IPS-NIHi7 (cell line): ENCODE measurements around the gene SFRP2.

Experiments used
- DNase-seq: peaks from one replicate; pipeline ENCODE4 v3.0.0; 2012; ENCODE audit warnings: mixed read lengths; ENCODE audit errors: extremely low spot score

SFRP2 gene

GRCh38 chr4:153773236-153773690, 15.6 kb downstream of the SFRP2 start:
- peak; percentile 57 for DNase-seq

DNA sequence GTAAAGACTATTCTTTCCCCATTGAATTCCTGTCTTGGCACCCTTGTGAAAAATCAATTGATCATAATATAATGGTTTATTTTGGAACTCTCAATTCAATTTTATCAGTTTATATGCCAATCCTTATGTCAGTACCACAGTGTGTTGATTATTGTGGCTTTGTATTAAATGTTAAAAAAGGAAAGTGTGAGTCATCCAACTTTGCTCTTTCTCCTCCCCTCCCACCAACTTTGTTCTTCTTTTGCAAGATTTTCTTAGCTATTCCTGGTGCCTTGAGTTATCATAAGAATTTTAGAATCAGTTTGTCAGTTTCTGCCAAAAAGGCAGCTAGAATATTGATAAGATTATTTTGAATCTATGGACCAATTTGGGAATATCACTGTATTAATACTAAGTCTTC, 17.8 kb downstream of the SFRP2 start:
- no peak for DNase-seq

DNA sequence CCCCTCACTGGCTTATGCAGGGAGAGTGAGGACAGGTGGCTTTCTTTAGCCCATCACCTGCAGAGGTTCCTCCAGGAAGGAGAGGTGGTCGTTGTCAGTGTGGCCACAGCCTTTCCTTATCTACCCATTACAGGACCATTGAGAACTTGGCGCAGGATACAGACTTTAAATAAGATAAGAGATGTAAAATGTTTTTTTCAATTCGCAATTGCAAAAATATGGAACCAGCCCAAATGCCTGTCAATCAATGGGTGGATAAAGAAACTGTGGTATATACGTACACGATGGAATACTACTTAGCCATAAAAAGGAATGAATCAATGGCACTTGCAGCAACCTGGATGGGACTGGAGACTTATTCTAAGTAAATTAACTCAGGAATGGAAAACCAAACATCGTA, 22.1 kb downstream of the SFRP2 start:
- no peak for DNase-seq

GRCh38 chr4:153765894-153766293, 23.0 kb downstream of the SFRP2 start:
- DNase-seq = no peak

GRCh38 chr4:153764601-153765368, 24.1 kb downstream of the SFRP2 start:
- no peak for DNase-seq

DNA sequence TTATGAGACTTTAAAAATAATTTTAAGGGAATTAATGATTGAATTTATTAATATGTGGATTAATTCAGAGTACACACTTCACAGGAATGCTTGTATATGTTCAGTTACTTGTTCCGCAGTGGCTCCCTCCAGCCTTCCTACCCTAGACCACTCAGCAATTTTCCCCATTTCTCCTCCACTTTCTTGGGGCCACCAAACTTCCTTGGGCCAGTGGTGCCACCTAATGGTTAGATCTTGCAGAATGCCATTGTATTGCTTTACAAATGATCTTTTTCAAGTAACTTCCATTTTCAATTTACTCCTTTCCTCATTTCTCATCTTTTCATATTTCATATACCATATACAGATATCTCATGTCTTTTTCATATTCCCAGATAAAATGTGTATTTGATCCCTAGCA, 25.5 kb downstream of the SFRP2 start:
- peak; percentile 37 for DNase-seq

DNA sequence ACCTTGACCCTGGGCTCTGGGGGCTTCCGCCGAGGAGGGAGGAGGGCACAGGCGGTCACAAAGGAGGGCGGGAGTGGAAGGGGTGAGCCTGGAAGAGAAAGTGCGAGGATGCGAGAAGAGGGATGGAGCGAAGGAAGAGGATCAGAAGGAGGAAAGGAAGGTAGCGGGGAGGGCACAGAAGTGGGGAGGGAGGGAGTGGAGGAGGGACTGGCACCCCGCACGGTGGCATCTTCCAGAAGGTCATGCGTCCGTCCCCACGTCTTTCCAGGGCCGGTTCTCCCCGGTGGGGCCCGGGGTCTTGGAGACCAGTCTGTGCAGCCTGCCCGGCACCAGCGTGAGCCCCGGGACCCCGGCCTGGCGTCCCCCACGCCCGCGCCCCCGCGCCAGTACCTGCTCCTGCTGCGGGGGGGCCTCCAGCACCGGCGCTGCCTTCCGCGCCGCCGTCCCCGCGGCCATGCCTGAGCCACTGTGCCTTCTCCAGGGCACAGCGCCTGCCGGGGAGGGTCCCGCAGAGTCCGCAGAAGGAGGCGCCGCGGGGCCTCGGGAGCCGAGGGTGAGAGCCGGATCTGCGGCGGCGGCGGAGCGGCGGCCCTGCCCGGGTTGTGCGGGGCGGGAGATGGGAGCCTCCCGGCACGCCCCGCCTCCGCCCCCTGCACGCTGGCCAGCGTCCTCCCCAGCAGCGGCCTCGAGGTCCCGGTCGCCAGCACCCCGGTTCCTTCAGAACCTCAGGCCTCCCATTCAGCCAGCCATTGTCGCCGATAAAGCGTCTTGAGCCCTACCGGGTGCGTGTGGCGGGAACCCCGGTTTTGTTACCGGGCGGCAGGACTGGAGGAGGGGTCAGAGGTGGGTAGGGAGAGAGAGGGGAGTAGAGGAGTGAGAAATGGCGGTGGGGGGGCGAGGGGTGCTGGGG, 29.2 kb downstream of the SFRP2 start, which contains the start of gene RNF175:
Gene RNF175 (minus strand): TSS at position 618 of the 910 bp plus-strand sequence. CDS start 162 bp downstream, at position 456.
- DNase-seq = peak; percentile 63

DNA sequence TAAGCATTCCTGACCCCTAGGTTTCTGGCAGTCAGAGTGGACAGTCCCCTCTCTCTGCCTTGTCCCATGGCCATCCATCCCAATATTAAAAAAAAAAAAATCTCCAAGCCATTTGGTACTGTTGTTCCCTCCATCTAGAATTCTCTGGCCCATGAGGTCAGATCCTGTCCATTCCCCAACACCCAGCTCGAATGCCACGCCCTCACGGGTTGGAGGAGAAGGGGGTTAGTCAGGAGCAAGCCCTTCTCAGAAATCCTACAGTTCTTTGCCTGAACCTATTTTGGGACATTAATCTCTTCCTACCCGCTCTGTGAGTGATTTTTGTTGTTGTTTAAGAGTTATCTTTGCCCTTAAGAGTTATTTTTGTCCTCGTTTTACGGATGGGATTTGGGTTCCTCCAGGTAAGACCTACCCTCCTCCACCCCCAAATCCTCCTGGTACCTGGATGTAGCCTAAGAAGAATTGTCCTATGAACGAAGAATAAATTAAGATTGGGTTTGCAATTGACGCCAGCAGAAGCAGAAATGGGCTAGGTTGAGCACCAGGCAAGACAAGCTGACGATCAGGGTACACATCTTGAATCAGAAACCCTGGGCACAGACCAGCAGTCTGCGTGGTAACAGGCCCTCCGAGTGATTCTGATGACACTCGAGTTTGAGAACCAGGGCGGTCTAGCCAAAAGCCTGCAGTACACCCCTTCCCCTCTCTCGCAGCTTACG, 30.0 kb downstream of the SFRP2 start:
- DNase-seq = no peak

DNA sequence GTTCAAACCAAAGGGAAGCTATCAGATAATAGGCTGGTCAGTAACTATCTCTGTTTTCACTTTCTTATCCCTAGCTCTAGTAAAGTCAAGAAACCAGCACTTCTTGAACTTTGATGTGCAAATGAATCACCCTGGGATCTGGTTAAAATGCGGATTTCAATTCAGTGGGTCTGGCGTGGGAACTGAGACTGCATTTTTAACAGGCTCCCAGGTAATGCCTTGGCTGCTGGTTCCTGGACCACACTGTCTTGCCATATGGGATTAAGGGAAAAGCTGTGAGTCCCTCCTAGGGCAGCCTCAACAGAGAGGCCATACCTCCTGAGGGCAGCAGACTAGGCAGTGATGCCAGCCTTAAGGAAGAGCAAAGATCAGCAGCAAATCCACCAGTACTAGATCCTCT, 30.7 kb downstream of the SFRP2 start:
- DNase-seq = peak; percentile 26

- DNase-seq = peak; percentile 24
Measured at GRCh38 chr4:153757407-153757806, 31.5 kb downstream of the SFRP2 start.

DNA sequence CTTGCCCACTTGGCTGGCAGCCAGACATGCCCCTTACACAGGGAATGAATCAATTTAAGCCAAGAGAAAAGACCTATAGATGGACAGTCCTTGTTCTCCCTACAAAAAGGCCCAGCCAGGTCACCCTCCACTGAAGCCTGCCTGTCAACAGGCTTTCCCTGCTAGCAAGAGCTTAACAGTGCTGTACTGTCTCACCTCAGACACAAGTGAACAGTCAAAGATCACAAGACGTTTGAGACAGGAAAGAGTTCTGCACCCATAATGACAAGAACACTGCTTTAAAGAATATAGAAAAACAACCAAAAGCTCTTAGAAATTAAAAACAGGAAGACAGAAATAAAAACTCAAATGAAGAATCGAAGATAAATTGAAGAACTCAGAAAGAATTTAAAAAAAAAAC, 33.7 kb downstream of the SFRP2 start:
- DNase-seq = no peak

GRCh38 chr4:153750197-153750817, 38.6 kb downstream of the SFRP2 start:
- peak; percentile 83 for DNase-seq

DNA sequence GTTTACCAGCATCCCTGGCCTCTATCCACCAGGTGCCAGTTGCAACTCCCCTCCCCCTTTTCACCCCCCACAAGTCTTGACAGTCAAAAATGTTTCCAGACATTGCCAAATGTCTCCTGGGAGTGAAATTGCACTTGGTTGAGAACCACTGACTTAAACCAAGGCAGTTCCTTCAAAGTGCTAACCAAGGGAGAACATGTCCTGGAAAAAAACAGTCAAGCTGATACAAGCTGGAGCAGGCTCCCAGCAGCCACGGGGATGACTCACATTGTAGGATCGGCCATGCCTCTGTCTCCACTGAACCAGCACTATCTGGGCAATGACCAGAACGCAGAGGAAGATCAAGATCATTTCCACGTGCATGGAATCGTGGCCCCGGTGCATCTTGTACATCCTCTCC, 40.5 kb downstream of the SFRP2 start:
- peak; percentile 28 for DNase-seq

GRCh38 chr4:153747406-153747955, 41.4 kb downstream of the SFRP2 start:
- no peak for DNase-seq

DNA sequence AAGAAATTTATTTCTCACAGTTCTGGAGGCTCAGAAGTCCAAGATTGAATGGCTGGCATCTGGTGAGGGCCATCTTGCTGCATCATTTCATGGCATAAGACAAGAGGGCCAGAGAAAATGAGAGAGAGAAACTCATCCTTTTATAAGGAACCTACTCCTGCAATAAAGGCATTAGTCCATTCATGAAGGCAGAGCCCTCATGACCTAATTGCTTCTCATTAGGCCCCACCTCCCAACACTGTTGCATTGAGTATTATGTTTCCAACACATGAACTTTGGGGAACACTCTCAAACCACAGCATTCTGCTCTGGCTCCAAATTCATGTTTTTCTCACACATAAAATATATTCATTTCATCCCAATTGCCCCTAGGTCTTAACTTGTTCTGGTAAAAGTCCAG, 43.2 kb downstream of the SFRP2 start:
- DNase-seq = no peak

DNA sequence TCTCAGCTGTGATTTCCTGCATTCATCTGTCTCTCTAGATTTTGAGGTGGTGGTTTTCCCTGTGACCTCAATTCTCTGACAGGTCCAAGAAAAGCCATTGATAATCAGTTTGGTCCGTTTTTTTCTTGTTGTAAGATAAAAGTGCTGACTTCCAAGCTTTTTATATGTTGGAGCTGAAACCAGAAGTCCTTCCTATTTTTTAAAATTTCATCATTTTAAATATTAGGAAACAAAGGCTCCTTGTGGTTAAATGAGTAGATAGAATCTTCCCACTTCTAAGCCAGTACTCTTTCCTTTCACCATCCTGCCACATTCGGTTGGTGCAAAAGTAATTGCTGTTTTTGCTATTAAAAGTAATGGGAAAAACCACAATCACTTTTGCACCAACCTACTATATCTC, 47.3 kb downstream of the SFRP2 start:
- no peak for DNase-seq

DNA sequence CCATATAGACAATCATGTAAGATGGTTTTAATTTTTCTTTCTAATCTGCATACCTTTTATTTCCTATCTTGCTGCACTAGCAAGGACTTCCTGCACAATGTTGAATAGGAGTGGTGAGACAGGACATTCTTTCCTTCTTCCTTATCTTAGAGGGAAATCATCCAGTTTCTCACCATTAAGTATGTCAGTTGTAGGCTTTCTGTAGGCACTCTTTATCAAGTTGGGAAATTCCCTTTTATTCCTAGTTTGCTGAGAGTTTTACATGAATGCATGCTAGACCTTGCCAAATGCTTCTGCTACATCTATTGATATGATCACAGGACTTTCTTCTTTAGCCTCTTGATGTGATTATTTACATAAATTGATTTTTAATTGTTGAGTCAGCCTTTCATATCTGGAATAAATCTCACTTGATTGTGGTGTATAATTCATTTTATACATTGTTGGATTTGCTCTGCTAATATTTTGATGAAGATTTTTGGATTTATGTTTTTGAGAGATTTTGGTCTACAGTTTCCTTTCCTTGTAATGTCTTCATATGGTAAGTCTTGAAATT, 52.9 kb downstream of the SFRP2 start:
- no peak for DNase-seq

DNA sequence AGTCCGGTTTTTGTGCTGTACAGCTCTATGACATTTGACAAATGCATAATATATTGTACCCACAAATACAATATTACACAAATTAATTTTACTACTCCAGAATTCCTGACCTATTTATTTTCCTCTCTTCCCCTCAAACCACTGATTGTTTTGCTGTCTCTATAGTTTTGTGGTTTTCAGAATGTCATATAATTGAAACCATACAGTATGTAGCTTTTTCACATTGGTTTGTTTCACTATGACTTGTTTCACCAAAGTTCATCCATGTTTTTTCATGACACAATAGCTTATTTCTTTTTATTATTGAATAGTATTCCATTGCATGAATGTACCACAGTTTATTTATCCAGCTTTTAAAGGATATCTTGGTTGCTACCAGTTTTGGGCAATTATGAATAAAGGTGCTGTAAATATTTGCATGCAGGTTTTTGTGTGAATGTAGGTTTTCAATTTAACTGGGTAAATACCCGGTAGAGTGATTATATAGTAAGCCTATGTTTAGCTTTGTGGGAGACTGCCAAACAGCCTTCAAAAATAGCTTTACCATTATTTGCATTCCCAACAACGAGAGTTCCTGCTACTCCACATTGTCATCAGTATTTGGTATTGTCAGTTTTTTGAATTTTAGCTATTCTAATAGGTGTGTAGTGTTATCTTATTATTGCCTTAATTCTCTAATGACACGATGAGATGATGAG, 55.0 kb downstream of the SFRP2 start:
- DNase-seq = no peak

DNA sequence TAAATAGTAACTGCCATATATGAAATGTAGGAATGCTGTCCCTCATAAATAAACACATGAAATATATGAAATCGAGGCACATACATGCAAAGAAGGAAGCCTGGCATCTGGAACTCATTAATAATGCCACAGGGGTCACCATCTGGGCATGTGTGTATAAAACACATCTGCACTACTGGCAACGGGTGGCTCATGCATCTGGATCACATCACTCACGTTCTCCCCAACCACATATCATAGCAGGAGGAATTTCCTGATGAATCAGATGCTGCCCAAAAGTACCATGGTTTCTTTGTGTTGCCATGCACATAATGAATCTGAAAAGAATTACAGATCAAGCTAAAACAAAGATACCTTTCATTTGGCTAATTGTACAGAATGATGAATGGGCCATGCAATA, 57.6 kb downstream of the SFRP2 start:
- DNase-seq = no peak
